HCT116 (cell line): ENCODE data around the gene WWOX. TPM values are rescaled to one million over a fixed set of nuclear protein-coding genes. Genes with fewer than 3 reads are reported as not detected.

Source experiments
- ATAC-seq: fragments of 200-7000 bp; cut with Tn5 transposase; 2 replicates; pipeline ENCODE4 v1.9.1; 2020; ENCODE audit warnings: mild to moderate bottlenecking, moderate library complexity
- BruUV-seq: library from RNA; stranded (reverse); fragments of 400-500 nt; replicated peaks from 2 replicates; lab custom pipeline; 2021; lab: Mats Ljungman, UMichigan
- CTCF ChIA-PET: fragments of 300-600 bp; sonication (Branson Sonifier 250); formaldehyde crosslinking; loops from one replicate; lab custom pipeline; 2021; ENCODE audit warnings: antibody characterized with exemption; lab: Charles Lee
- POLR2A ChIA-PET: fragments of 300-600, 350-600 bp; sonication (Branson Sonifier 250); formaldehyde crosslinking; loops from one replicate; lab custom pipeline; 2021; ENCODE audit warnings: antibody characterized with exemption; lab: Charles Lee
- RAD21 ChIA-PET, 2 experiments: fragments of 300-600 bp; sonication (Branson Sonifier 250); formaldehyde crosslinking; loops; one replicate each; lab custom pipeline; 2023; ENCODE audit warnings: low total read pairs in 2 of 2; ENCODE audit not compliant: uncharacterized antibody in 2 of 2, unreplicated experiment in 2 of 2, low non-redundant PET in 1 of 2; lab: Charles Lee
- DNase-seq: peaks from one replicate; pipeline ENCODE4 v3.0.0-alpha.2; 2010; ENCODE audit warnings: low read depth, low spot score
- H2AFZ ChIP-seq: fragments of 200-600 bp; shearing (Covaris generic), sonication (generic); 2 replicates; pipeline ENCODE4 v1.6.1; 2017; ENCODE audit warnings: low read depth, mixed run types, mixed read lengths, antibody characterized with exemption, low read length; ENCODE audit not compliant: poor library complexity, severe bottlenecking
- H3K27ac ChIP-seq: 2 replicates; pipeline ENCODE4 v1.5.1; 2012; ENCODE audit warnings: low read depth, low read length
- H3K27me3 ChIP-seq: fragments of 200-600 bp; sonication (generic); 2 replicates; pipeline ENCODE4 v1.6.1; 2016; ENCODE audit warnings: mixed run types, low read length, mixed read lengths; ENCODE audit not compliant: insufficient read depth
- H3K36me3 ChIP-seq, 2 experiments: fragments of 200-500 bp in 1 of 2; fragments of 200-600 bp in 1 of 2; sonication (Bioruptor generic) in 1 of 2; sonication (generic) in 1 of 2; 2 replicates each; pipeline versions ENCODE4 v1.5.1 to v1.6.1; 2014 to 2016; ENCODE audit warnings: low read length in 2 of 2, inconsistent platforms in 1 of 2, mixed read lengths in 1 of 2, mixed run types in 1 of 2; ENCODE audit not compliant: insufficient read depth in 2 of 2, control insufficient read depth in 1 of 2
- H3K4me1 ChIP-seq, 2 experiments: fragments of 200-600 bp in 1 of 2; sonication (generic) in 1 of 2; 2 replicates each; pipeline versions ENCODE4 v1.5.1 to v1.6.1; 2012 to 2017; ENCODE audit warnings: low read length in 2 of 2, inconsistent platforms in 1 of 2, mild to moderate bottlenecking in 1 of 2, mixed read lengths in 1 of 2, mixed run types in 1 of 2, moderate library complexity in 1 of 2; ENCODE audit not compliant: insufficient read depth in 2 of 2, control insufficient read depth in 1 of 2
- H3K4me2 ChIP-seq: fragments of 200-600 bp; sonication (generic); 2 replicates; pipeline ENCODE4 v1.6.1; 2017; ENCODE audit warnings: mixed run types, low read length, mixed read lengths
- H3K4me3 ChIP-seq, 2 experiments: fragments of 200-600 bp in 1 of 2; sonication (generic) in 1 of 2; replicated peaks in 1 of 2; 2 replicates each; pipeline ENCODE4 v1.5.1; 2011 to 2016; ENCODE audit warnings: low read length in 2 of 2, control low read depth in 1 of 2, low read depth in 1 of 2, mild to moderate bottlenecking in 1 of 2, mixed read lengths in 1 of 2, mixed run types in 1 of 2
- H3K79me2 ChIP-seq: fragments of 200-600 bp; sonication (generic); 2 replicates; pipeline ENCODE4 v1.6.1; 2017; ENCODE audit warnings: mild to moderate bottlenecking, mixed run types, low read length, moderate library complexity, mixed read lengths; ENCODE audit not compliant: insufficient read depth
- H3K9ac ChIP-seq: fragments of 200-600 bp; sonication (generic); 2 replicates; pipeline ENCODE4 v1.6.1; 2016; ENCODE audit warnings: low read length, mixed read lengths
- H3K9me2 ChIP-seq: fragments of 200-600 bp; sonication (generic), shearing (Covaris generic); 2 replicates; pipeline ENCODE4 v1.6.1; 2017; ENCODE audit warnings: mixed run types, mild to moderate bottlenecking, moderate library complexity; ENCODE audit not compliant: insufficient read depth
- H3K9me3 ChIP-seq, 2 experiments: fragments of 200-500 bp in 1 of 2; fragments of 200-600 bp in 1 of 2; sonication (Bioruptor generic) in 1 of 2; sonication (generic) in 1 of 2; 2 replicates each; pipeline ENCODE4 v1.6.1; 2014 to 2017; ENCODE audit warnings: low read length in 2 of 2, mixed read lengths in 2 of 2, inconsistent platforms in 1 of 2, low read depth in 1 of 2, mild to moderate bottlenecking in 1 of 2, mixed run types in 1 of 2, moderate library complexity in 1 of 2; ENCODE audit not compliant: control insufficient read depth in 1 of 2, insufficient read depth in 1 of 2
- H4K20me1 ChIP-seq: fragments of 200-600 bp; sonication (generic), shearing (Covaris generic); 2 replicates; pipeline ENCODE4 v1.6.1; 2017; ENCODE audit warnings: mixed run types, mild to moderate bottlenecking, moderate library complexity; ENCODE audit not compliant: insufficient read depth
- CBX3 ChIP-seq: IDR thresholded peaks from 2 replicates; pipeline ENCODE4 v1.6.1; 2012; ENCODE audit warnings: low read depth
- ELF1 ChIP-seq: IDR thresholded peaks from 2 replicates; pipeline ENCODE4 v1.6.1; 2012; ENCODE audit warnings: low read depth, borderline replicate concordance
- EZH2phosphoT487 ChIP-seq: fragments of 200-600 bp; IDR thresholded peaks from 2 replicates; pipeline ENCODE4 v1.6.1; 2018; ENCODE audit warnings: antibody characterized with exemption, borderline replicate concordance
- FOSL1 ChIP-seq: IDR thresholded peaks from 2 replicates; pipeline ENCODE4 v1.6.1; 2012; ENCODE audit warnings: low read depth
- JUND ChIP-seq: IDR thresholded peaks from 2 replicates; pipeline ENCODE4 v1.6.1; 2012
- POLR2A ChIP-seq: IDR thresholded peaks from 2 replicates; pipeline ENCODE4 v1.7.0; 2011; ENCODE audit warnings: borderline replicate concordance; ENCODE audit not compliant: insufficient read depth, insufficient read length; ENCODE audit errors: extremely low read depth
- POLR2AphosphoS5 ChIP-seq: IDR thresholded peaks from 2 replicates; pipeline ENCODE4 v1.6.1; 2011; ENCODE audit warnings: mild to moderate bottlenecking, low read depth, low read length, moderate library complexity
- TCF7L2 ChIP-seq: IDR thresholded peaks from 2 replicates; pipeline ENCODE4 v1.7.0; 2011; ENCODE audit warnings: borderline replicate concordance, inconsistent platforms; ENCODE audit not compliant: insufficient read depth, insufficient read length; ENCODE audit errors: extremely low read depth
- YY1 ChIP-seq: IDR thresholded peaks from 2 replicates; pipeline ENCODE4 v1.6.1; 2011; ENCODE audit warnings: low read length, low read depth, moderate library complexity, mild to moderate bottlenecking; ENCODE audit not compliant: insufficient replicate concordance; ENCODE audit errors: extremely low read depth
- ZFX ChIP-seq: fragments of 450-650 bp; IDR thresholded peaks from 2 replicates; pipeline ENCODE4 v1.6.1; 2017
- ZNF274 ChIP-seq: fragments of 200-500 bp; sonication (Bioruptor generic); IDR thresholded peaks from 2 replicates; pipeline ENCODE4 v1.6.1; 2014; ENCODE audit warnings: mild to moderate bottlenecking, low read depth, low read length, inconsistent platforms
- intact Hi-C: fragments of 100-400 bp; cut with micrococcal nuclease; formaldehyde crosslinking; loops from 2 replicates; pipeline ENCODE4 v1.10.0; 2022
- total RNA-seq: library from RNA; stranded (reverse); gene quantifications from one replicate; pipeline ENCODE4 v1.2.1, GENCODE V29; 2021; ENCODE audit not compliant: unreplicated experiment
- TF ChIP-seq, protein P1 (sequence below): IDR thresholded peaks from 2 replicates; pipeline ENCODE4 v1.6.1; 2012; ENCODE audit warnings: low read depth
- TF ChIP-seq, protein P2 (sequence below): IDR thresholded peaks from 2 replicates; pipeline ENCODE4 v1.6.1; 2012
- TF ChIP-seq, protein P3 (sequence below), 3 experiments: fragments of 200-600 bp in 1 of 3; sonication (generic) in 1 of 3; IDR thresholded peaks in 2 of 3; conservative IDR thresholded peaks in 1 of 3; 2 replicates each; pipeline ENCODE4 v1.5.1; 2012 to 2017; ENCODE audit warnings: low read depth in 2 of 3, low read length in 2 of 3, antibody characterized with exemption in 1 of 3, borderline replicate concordance in 1 of 3, control low read depth in 1 of 3, mild to moderate bottlenecking in 1 of 3, mixed read lengths in 1 of 3, mixed run types in 1 of 3, moderate library complexity in 1 of 3; ENCODE audit not compliant: insufficient read depth in 1 of 3

The WWOX gene
- total RNA-seq, 1 experiment from 2014 or later: 13.7 TPM

DNA sequence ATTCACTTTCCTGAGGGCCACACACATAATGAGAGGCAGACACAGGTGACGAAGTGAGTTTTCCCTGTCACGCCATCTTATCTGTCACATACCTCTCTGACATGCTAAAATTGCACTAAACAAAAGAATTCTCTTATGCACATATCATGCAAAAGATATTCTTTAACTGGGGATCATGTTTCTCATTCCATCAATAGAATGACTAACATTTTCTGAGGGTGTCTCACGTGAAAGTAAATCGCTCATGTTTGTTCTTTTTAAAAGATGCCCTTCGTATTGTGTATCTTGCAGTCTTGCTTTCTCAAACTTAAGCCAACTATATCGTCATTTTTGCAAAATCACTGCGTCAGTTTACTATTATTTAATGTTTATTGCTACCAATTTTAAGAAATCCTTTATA is 306.4 kb downstream of the WWOX start:
- DNase-seq (no peak), ATAC-seq (no peak)
- H3K9ac ChIP-seq: no peak overlapping the region
- H3K27ac ChIP-seq: no peak overlapping the region
- no peaks in the 10 kb centered on the region for H3K9me2 ChIP-seq
- no peaks in the 10 kb centered on the region for H3K9me3 ChIP-seq
- CTCF ChIA-PET: no interaction called here
- H3K4me1 ChIP-seq: no peaks in the 10 kb centered on the region
- H3K4me2 ChIP-seq: no peak overlapping the region
- H3K36me3 ChIP-seq: no peaks in the 10 kb centered on the region
- intact Hi-C loops: no loop called here
- no peak overlapping the region for H3K4me3 ChIP-seq
- RAD21 ChIA-PET: no interaction called here
- H2AFZ ChIP-seq: no peak overlapping the region
- POLR2A ChIA-PET: no interaction called here
- no peaks in the 10 kb centered on the region for H4K20me1 ChIP-seq
- BruUV-seq: no TSS peak
- no peaks in the 10 kb centered on the region for H3K79me2 ChIP-seq
- no peaks in the 10 kb centered on the region for H3K27me3 ChIP-seq
- TF ChIP-seq JUND (no peak), CBX3 (no peak), YY1 (no peak), TCF7L2 (no peak), POLR2A (no peak), FOSL1 (no peak), ZFX (no peak), ELF1 (no peak), ZNF274 (no peak), POLR2AphosphoS5 (no peak), EZH2phosphoT487 (no peak)
- TF ChIP-seq, protein P1, sequence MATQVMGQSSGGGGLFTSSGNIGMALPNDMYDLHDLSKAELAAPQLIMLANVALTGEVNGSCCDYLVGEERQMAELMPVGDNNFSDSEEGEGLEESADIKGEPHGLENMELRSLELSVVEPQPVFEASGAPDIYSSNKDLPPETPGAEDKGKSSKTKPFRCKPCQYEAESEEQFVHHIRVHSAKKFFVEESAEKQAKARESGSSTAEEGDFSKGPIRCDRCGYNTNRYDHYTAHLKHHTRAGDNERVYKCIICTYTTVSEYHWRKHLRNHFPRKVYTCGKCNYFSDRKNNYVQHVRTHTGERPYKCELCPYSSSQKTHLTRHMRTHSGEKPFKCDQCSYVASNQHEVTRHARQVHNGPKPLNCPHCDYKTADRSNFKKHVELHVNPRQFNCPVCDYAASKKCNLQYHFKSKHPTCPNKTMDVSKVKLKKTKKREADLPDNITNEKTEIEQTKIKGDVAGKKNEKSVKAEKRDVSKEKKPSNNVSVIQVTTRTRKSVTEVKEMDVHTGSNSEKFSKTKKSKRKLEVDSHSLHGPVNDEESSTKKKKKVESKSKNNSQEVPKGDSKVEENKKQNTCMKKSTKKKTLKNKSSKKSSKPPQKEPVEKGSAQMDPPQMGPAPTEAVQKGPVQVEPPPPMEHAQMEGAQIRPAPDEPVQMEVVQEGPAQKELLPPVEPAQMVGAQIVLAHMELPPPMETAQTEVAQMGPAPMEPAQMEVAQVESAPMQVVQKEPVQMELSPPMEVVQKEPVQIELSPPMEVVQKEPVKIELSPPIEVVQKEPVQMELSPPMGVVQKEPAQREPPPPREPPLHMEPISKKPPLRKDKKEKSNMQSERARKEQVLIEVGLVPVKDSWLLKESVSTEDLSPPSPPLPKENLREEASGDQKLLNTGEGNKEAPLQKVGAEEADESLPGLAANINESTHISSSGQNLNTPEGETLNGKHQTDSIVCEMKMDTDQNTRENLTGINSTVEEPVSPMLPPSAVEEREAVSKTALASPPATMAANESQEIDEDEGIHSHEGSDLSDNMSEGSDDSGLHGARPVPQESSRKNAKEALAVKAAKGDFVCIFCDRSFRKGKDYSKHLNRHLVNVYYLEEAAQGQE: no peak
- TF ChIP-seq, protein P2, sequence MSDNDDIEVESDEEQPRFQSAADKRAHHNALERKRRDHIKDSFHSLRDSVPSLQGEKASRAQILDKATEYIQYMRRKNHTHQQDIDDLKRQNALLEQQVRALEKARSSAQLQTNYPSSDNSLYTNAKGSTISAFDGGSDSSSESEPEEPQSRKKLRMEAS: no peak
- TF ChIP-seq, protein P3, sequence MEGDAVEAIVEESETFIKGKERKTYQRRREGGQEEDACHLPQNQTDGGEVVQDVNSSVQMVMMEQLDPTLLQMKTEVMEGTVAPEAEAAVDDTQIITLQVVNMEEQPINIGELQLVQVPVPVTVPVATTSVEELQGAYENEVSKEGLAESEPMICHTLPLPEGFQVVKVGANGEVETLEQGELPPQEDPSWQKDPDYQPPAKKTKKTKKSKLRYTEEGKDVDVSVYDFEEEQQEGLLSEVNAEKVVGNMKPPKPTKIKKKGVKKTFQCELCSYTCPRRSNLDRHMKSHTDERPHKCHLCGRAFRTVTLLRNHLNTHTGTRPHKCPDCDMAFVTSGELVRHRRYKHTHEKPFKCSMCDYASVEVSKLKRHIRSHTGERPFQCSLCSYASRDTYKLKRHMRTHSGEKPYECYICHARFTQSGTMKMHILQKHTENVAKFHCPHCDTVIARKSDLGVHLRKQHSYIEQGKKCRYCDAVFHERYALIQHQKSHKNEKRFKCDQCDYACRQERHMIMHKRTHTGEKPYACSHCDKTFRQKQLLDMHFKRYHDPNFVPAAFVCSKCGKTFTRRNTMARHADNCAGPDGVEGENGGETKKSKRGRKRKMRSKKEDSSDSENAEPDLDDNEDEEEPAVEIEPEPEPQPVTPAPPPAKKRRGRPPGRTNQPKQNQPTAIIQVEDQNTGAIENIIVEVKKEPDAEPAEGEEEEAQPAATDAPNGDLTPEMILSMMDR (IDR thresholded peaks at IDR 0.05 in 2 of 3, conservative IDR thresholded peaks at IDR 0.05 in 1 of 3; ENCODE audit: borderline replicate concordance in 1 of 3, insufficient read depth in 1 of 3, low read depth in 2 of 3, low read length in 2 of 3): no peak
